ENCODE results near the gene TTPAL.

The TTPAL gene

GRCh38 chr20:44442298-44443070 is 33.2 kb upstream of the TTPAL start:
- no peak for DNase-seq (ENCODE audit: low read depth in 2 of 2)

- no peak for DNase-seq (ENCODE audit: low read depth in 2 of 2)
Observed at GRCh38 chr20:44445742-44446710, 29.6 kb upstream of the TTPAL start.

GRCh38 chr20:44447827-44448419 is 27.8 kb upstream of the TTPAL start:
- no peak for DNase-seq (ENCODE audit: low read depth in 2 of 2)

- DNase-seq (ENCODE audit: low read depth in 2 of 2) = no peak
Observed at GRCh38 chr20:44448753-44449546, 26.7 kb upstream of the TTPAL start.

GRCh38 chr20:44449864-44450263 is 25.8 kb upstream of the TTPAL start:
- no peak for DNase-seq (ENCODE audit: low read depth in 2 of 2)

GRCh38 chr20:44450281-44450889 is 25.3 kb upstream of the TTPAL start:
- DNase-seq (ENCODE audit: low read depth in 2 of 2) = no peak

- no peak for DNase-seq (ENCODE audit: low read depth in 2 of 2)
Observed at GRCh38 chr20:44450903-44451450, 24.7 kb upstream of the TTPAL start.

GRCh38 chr20:44454306-44454963 is 21.2 kb upstream of the TTPAL start:
- no peak for DNase-seq (ENCODE audit: low read depth in 2 of 2)

- DNase-seq (ENCODE audit: low read depth in 2 of 2) = no peak
Observed at GRCh38 chr20:44455126-44455525, 20.5 kb upstream of the TTPAL start.

GRCh38 chr20:44456611-44457010 is 19.1 kb upstream of the TTPAL start:
- no peak for DNase-seq (ENCODE audit: low read depth in 2 of 2)

- no peak for DNase-seq (ENCODE audit: low read depth in 2 of 2)
Observed at GRCh38 chr20:44457016-44457415, 18.7 kb upstream of the TTPAL start.

GRCh38 chr20:44459271-44459670 is 16.4 kb upstream of the TTPAL start:
- no peak for DNase-seq (ENCODE audit: low read depth in 2 of 2)

GRCh38 chr20:44460795-44461141 is 14.9 kb upstream of the TTPAL start:
- no peak for DNase-seq (ENCODE audit: low read depth in 2 of 2)

GRCh38 chr20:44461142-44461802 is 14.4 kb upstream of the TTPAL start:
- DNase-seq (ENCODE audit: low read depth in 2 of 2) = no peak

GRCh38 chr20:44461803-44462174 is 13.9 kb upstream of the TTPAL start:
- DNase-seq (ENCODE audit: low read depth in 2 of 2) = no peak

GRCh38 chr20:44463466-44463865 is 12.2 kb upstream of the TTPAL start:
- no peak for DNase-seq (ENCODE audit: low read depth in 2 of 2)

- no peak for DNase-seq (ENCODE audit: low read depth in 2 of 2)
Observed at GRCh38 chr20:44464514-44464913, 11.2 kb upstream of the TTPAL start.

GRCh38 chr20:44465001-44465560 is 10.6 kb upstream of the TTPAL start:
- no peak for DNase-seq (ENCODE audit: low read depth in 2 of 2)

GRCh38 chr20:44467289-44467883 is 8.3 kb upstream of the TTPAL start:
- no peak for DNase-seq (ENCODE audit: low read depth in 2 of 2)

All from stimulated activated CD8-positive, alpha-beta memory T cell treated with anti-CD3 and anti-CD28 coated beads, Interleukin-2, amount 100 ng/mL, for 1 hour (primary cell).